Measurements from ENCODE around the gene ALKBH3.
A peak's percentile ranks its signal among the peaks of the same experiment; 100 is the strongest.

The ALKBH3 gene

GRCh38 chr11:43879789-43880639 lies 617 bp upstream of the ALKBH3 start:
- WGBS (ENCODE audit: insufficient coverage): 32% methylated on average over 10 of the region's 13 CpGs
- peaks cover 3 to 27% (median 15%) of the 10 kb centered on the region in 4 experiments for H3K36me3 ChIP-seq (ENCODE audit: control insufficient read depth in 4 of 4, insufficient read depth in 4 of 4, low read length in 3 of 4)
- peaks cover 10 to 19% (median 16%) of the 10 kb centered on the region in 4 experiments for H3K4me1 ChIP-seq (ENCODE audit: control extremely low read depth in 1 of 4, control insufficient read depth in 4 of 4, insufficient read depth in 4 of 4, low read length in 3 of 4)
- DNase-seq: no peak
- no peak overlapping the region for H3K27ac ChIP-seq (ENCODE audit: insufficient read depth in 1 of 2, low read depth in 1 of 2, low read length in 2 of 2, poor library complexity in 1 of 2, severe bottlenecking in 2 of 2)
- H3K27me3 ChIP-seq (replicated peaks in 2 of 5; ENCODE audit: control insufficient read depth in 4 of 5, insufficient read depth in 5 of 5, low read length in 4 of 5): peaks cover 4 to 33% (median 9%) of the 10 kb centered on the region in 5 experiments
- ChIA-PET CTCF (interaction anchor here (0.8 to 1.8 kb wide), 3 partner anchors 9 to 10 kb away, joined by 3 to 14 read pairs (median 3); no protein-coding TSS in a partner anchor), POLR2A (no interaction called here)
- peak overlapping the region; percentile 47 to 99 (median 93) for H3K4me3 ChIP-seq (ENCODE audit: control insufficient read depth in 1 of 7, extremely low read depth in 1 of 7, insufficient read depth in 4 of 7, low read depth in 2 of 7, low read length in 6 of 7)
- H3K9me3 ChIP-seq (ENCODE audit: control extremely low read depth in 1 of 5, control insufficient read depth in 4 of 5, insufficient read depth in 2 of 5, low read depth in 1 of 5, low read length in 4 of 5): peaks cover 0 to 3% (median 0%) of the 10 kb centered on the region in 5 experiments

GRCh38 chr11:43892851-43893250 lies 12.2 kb downstream of the ALKBH3 start:
- CTCF ChIA-PET: interaction anchor here (1.5 to 6.6 kb wide), 3 partner anchors 36 to 52 kb away, joined by 3 to 89 read pairs (median 4); partner anchors contain the start of gene C11orf96
- Histone ChIP-seq H3K4me1 (ENCODE audit: control extremely low read depth in 1 of 4, control insufficient read depth in 4 of 4, insufficient read depth in 4 of 4, low read length in 3 of 4) (no peaks in the 10 kb centered on the region), H3K36me3 (ENCODE audit: control insufficient read depth in 4 of 4, insufficient read depth in 4 of 4, low read length in 3 of 4) (peaks cover 25 to 78% (median 46%) of the 10 kb centered on the region in 4 experiments), H3K4me3 (ENCODE audit: control insufficient read depth in 1 of 7, extremely low read depth in 1 of 7, insufficient read depth in 4 of 7, low read depth in 2 of 7, low read length in 6 of 7) (no peak overlapping the region), H3K27me3 (replicated peaks in 2 of 5; ENCODE audit: control insufficient read depth in 4 of 5, insufficient read depth in 5 of 5, low read length in 4 of 5) (no peaks in the 10 kb centered on the region), H3K27ac (ENCODE audit: insufficient read depth in 1 of 2, low read depth in 1 of 2, low read length in 2 of 2, poor library complexity in 1 of 2, severe bottlenecking in 2 of 2) (no peak overlapping the region), H3K9me3 (ENCODE audit: control extremely low read depth in 1 of 5, control insufficient read depth in 4 of 5, insufficient read depth in 2 of 5, low read depth in 1 of 5, low read length in 4 of 5) (no peaks in the 10 kb centered on the region)
- no peak for DNase-seq
- no CpG with 5 or more reads among the region's 3 CpGs for WGBS (ENCODE audit: insufficient coverage)
- POLR2A ChIA-PET: no interaction called here

- H3K27me3 ChIP-seq (replicated peaks in 2 of 5; ENCODE audit: control insufficient read depth in 4 of 5, insufficient read depth in 5 of 5, low read length in 4 of 5): no peaks in the 10 kb centered on the region
- no CpG with 5 or more reads among the region's 2 CpGs for WGBS (ENCODE audit: insufficient coverage)
- no peaks in the 10 kb centered on the region for H3K4me1 ChIP-seq (ENCODE audit: control extremely low read depth in 1 of 4, control insufficient read depth in 4 of 4, insufficient read depth in 4 of 4, low read length in 3 of 4)
- peaks cover 0 to 8% (median 0%) of the 10 kb centered on the region in 5 experiments for H3K9me3 ChIP-seq (ENCODE audit: control extremely low read depth in 1 of 5, control insufficient read depth in 4 of 5, insufficient read depth in 2 of 5, low read depth in 1 of 5, low read length in 4 of 5)
- H3K36me3 ChIP-seq (ENCODE audit: control insufficient read depth in 4 of 4, insufficient read depth in 4 of 4, low read length in 3 of 4): peaks cover 27 to 86% (median 52%) of the 10 kb centered on the region in 4 experiments
- no peak overlapping the region for H3K27ac ChIP-seq (ENCODE audit: insufficient read depth in 1 of 2, low read depth in 1 of 2, low read length in 2 of 2, poor library complexity in 1 of 2, severe bottlenecking in 2 of 2)
- no peak overlapping the region for H3K4me3 ChIP-seq (ENCODE audit: control insufficient read depth in 1 of 7, extremely low read depth in 1 of 7, insufficient read depth in 4 of 7, low read depth in 2 of 7, low read length in 6 of 7)
- POLR2A ChIA-PET: interaction anchor here (0.6 kb wide), 1 partner anchor 53 kb away, joined by 3 read pairs; no protein-coding TSS in a partner anchor
- CTCF ChIA-PET: interaction anchor here (1.1 kb wide), 1 partner anchor 51 kb away, joined by 3 read pairs; no protein-coding TSS in a partner anchor
- no peak for DNase-seq
These were observed 13.9 kb downstream of the ALKBH3 start for GRCh38 chr11:43894546-43894945.

GRCh38 chr11:43895601-43896000 lies 15.0 kb downstream of the ALKBH3 start:
- ChIA-PET POLR2A (no interaction called here), CTCF (interaction anchor here (1.1 kb wide), 1 partner anchor 50 kb away, joined by 3 read pairs; no protein-coding TSS in a partner anchor)
- peaks cover 28 to 84% (median 50%) of the 10 kb centered on the region in 4 experiments for H3K36me3 ChIP-seq (ENCODE audit: control insufficient read depth in 4 of 4, insufficient read depth in 4 of 4, low read length in 3 of 4)

GRCh38 chr11:43898574-43898973 lies 17.9 kb downstream of the ALKBH3 start:
- ChIA-PET POLR2A (no interaction called here), CTCF (interaction anchor here (1.4 to 2.1 kb wide), 2 partner anchors 11 to 47 kb away, joined by 4 read pairs; no protein-coding TSS in a partner anchor)
- WGBS (ENCODE audit: insufficient coverage): 95% methylated on average over 7 of the region's 7 CpGs
- Histone ChIP-seq H3K4me3 (ENCODE audit: control insufficient read depth in 1 of 7, extremely low read depth in 1 of 7, insufficient read depth in 4 of 7, low read depth in 2 of 7, low read length in 6 of 7) (no peak overlapping the region), H3K27me3 (replicated peaks in 2 of 5; ENCODE audit: control insufficient read depth in 4 of 5, insufficient read depth in 5 of 5, low read length in 4 of 5) (no peaks in the 10 kb centered on the region), H3K9me3 (ENCODE audit: control extremely low read depth in 1 of 5, control insufficient read depth in 4 of 5, insufficient read depth in 2 of 5, low read depth in 1 of 5, low read length in 4 of 5) (peaks cover 0 to 8% (median 0%) of the 10 kb centered on the region in 5 experiments), H3K36me3 (ENCODE audit: control insufficient read depth in 4 of 4, insufficient read depth in 4 of 4, low read length in 3 of 4) (peaks cover 17 to 84% (median 48%) of the 10 kb centered on the region in 4 experiments), H3K27ac (ENCODE audit: insufficient read depth in 1 of 2, low read depth in 1 of 2, low read length in 2 of 2, poor library complexity in 1 of 2, severe bottlenecking in 2 of 2) (no peak overlapping the region), H3K4me1 (ENCODE audit: control extremely low read depth in 1 of 4, control insufficient read depth in 4 of 4, insufficient read depth in 4 of 4, low read length in 3 of 4) (no peaks in the 10 kb centered on the region)
- DNase-seq: no peak

More at GRCh38 chr11:43895601-43896000, 15.0 kb downstream of the ALKBH3 start:
- no peaks in the 10 kb centered on the region for H3K4me1 ChIP-seq (ENCODE audit: control extremely low read depth in 1 of 4, control insufficient read depth in 4 of 4, insufficient read depth in 4 of 4, low read length in 3 of 4)
- H3K9me3 ChIP-seq (ENCODE audit: control extremely low read depth in 1 of 5, control insufficient read depth in 4 of 5, insufficient read depth in 2 of 5, low read depth in 1 of 5, low read length in 4 of 5): peaks cover 0 to 8% (median 0%) of the 10 kb centered on the region in 5 experiments
- H3K27ac ChIP-seq (ENCODE audit: insufficient read depth in 1 of 2, low read depth in 1 of 2, low read length in 2 of 2, poor library complexity in 1 of 2, severe bottlenecking in 2 of 2): no peak overlapping the region
- DNase-seq: no peak
- no CpG with 5 or more reads among the region's 2 CpGs for WGBS (ENCODE audit: insufficient coverage)
- no peaks in the 10 kb centered on the region for H3K27me3 ChIP-seq (replicated peaks in 2 of 5; ENCODE audit: control insufficient read depth in 4 of 5, insufficient read depth in 5 of 5, low read length in 4 of 5)
- H3K4me3 ChIP-seq (ENCODE audit: control insufficient read depth in 1 of 7, extremely low read depth in 1 of 7, insufficient read depth in 4 of 7, low read depth in 2 of 7, low read length in 6 of 7): no peak overlapping the region

- WGBS (ENCODE audit: insufficient coverage): 92% methylated on average over 13 of the region's 13 CpGs
- no peak for DNase-seq
- Histone ChIP-seq H3K36me3 (ENCODE audit: control insufficient read depth in 4 of 4, insufficient read depth in 4 of 4, low read length in 3 of 4) (peaks cover 22 to 84% (median 46%) of the 10 kb centered on the region in 4 experiments), H3K4me3 (ENCODE audit: control insufficient read depth in 1 of 7, extremely low read depth in 1 of 7, insufficient read depth in 4 of 7, low read depth in 2 of 7, low read length in 6 of 7) (no peak overlapping the region), H3K27ac (ENCODE audit: insufficient read depth in 1 of 2, low read depth in 1 of 2, low read length in 2 of 2, poor library complexity in 1 of 2, severe bottlenecking in 2 of 2) (no peak overlapping the region), H3K27me3 (replicated peaks in 2 of 5; ENCODE audit: control insufficient read depth in 4 of 5, insufficient read depth in 5 of 5, low read length in 4 of 5) (no peaks in the 10 kb centered on the region), H3K4me1 (ENCODE audit: control extremely low read depth in 1 of 4, control insufficient read depth in 4 of 4, insufficient read depth in 4 of 4, low read length in 3 of 4) (no peaks in the 10 kb centered on the region), H3K9me3 (ENCODE audit: control extremely low read depth in 1 of 5, control insufficient read depth in 4 of 5, insufficient read depth in 2 of 5, low read depth in 1 of 5, low read length in 4 of 5) (peaks cover 0 to 8% (median 0%) of the 10 kb centered on the region in 5 experiments)
- ChIA-PET POLR2A (no interaction called here), CTCF (interaction anchor here (1.3 to 2.1 kb wide), 3 partner anchors 9 to 46 kb away, joined by 4 read pairs; no protein-coding TSS in a partner anchor)
These were observed 18.5 kb downstream of the ALKBH3 start for GRCh38 chr11:43899094-43899493.

GRCh38 chr11:43901551-43901950 lies 20.9 kb downstream of the ALKBH3 start:
- ChIA-PET CTCF (no interaction called here), POLR2A (no interaction called here)
- H3K27me3 ChIP-seq (replicated peaks in 2 of 5; ENCODE audit: control insufficient read depth in 4 of 5, insufficient read depth in 5 of 5, low read length in 4 of 5): no peaks in the 10 kb centered on the region
- WGBS (ENCODE audit: insufficient coverage): 97% methylated on average over 3 of the region's 4 CpGs
- H3K27ac ChIP-seq (ENCODE audit: insufficient read depth in 1 of 2, low read depth in 1 of 2, low read length in 2 of 2, poor library complexity in 1 of 2, severe bottlenecking in 2 of 2): no peak overlapping the region
- no peak for DNase-seq
- peaks cover 0 to 8% (median 0%) of the 10 kb centered on the region in 5 experiments for H3K9me3 ChIP-seq (ENCODE audit: control extremely low read depth in 1 of 5, control insufficient read depth in 4 of 5, insufficient read depth in 2 of 5, low read depth in 1 of 5, low read length in 4 of 5)
- H3K4me1 ChIP-seq (ENCODE audit: control extremely low read depth in 1 of 4, control insufficient read depth in 4 of 4, insufficient read depth in 4 of 4, low read length in 3 of 4): no peaks in the 10 kb centered on the region
- peaks cover 21 to 75% (median 42%) of the 10 kb centered on the region in 4 experiments for H3K36me3 ChIP-seq (ENCODE audit: control insufficient read depth in 4 of 4, insufficient read depth in 4 of 4, low read length in 3 of 4)
- no peak overlapping the region for H3K4me3 ChIP-seq (ENCODE audit: control insufficient read depth in 1 of 7, extremely low read depth in 1 of 7, insufficient read depth in 4 of 7, low read depth in 2 of 7, low read length in 6 of 7)
